Prostate gland (tissue), 2 donors: Measurements from ENCODE around the gene TLR1. TPM values are rescaled to one million over a fixed set of nuclear protein-coding genes. Genes with fewer than 3 reads are reported as not detected.

ENCODE experiments used
- DNase-seq: peaks from one replicate; pipeline ENCODE4 v3.0.0-alpha.2; 2019; ENCODE audit warnings: low spot score
- H3K27ac ChIP-seq, 2 donors: fragments of 200-600 bp; sonication (generic); 2 replicates each; pipeline ENCODE4 v1.5.1; 2017 to 2019
- H3K27me3 ChIP-seq: fragments of 200-600 bp; sonication (generic); replicated peaks from 2 replicates; pipeline ENCODE4 v1.5.1; 2019; ENCODE audit not compliant: insufficient read depth
- H3K36me3 ChIP-seq, 2 donors: fragments of 200-600 bp; sonication (generic); 1 replicate in 1 of 2; 2 replicates in 1 of 2; pipeline versions ENCODE4 v1.5.1 to v1.8.1; 2017 to 2019
- H3K4me1 ChIP-seq: fragments of 200-600 bp; sonication (generic); replicated peaks from 2 replicates; pipeline ENCODE4 v1.5.1; 2019
- H3K4me3 ChIP-seq, 2 donors: fragments of 200-600 bp; sonication (generic); 2 replicates each; pipeline ENCODE4 v1.5.1; 2017 to 2019
- H3K9me3 ChIP-seq: fragments of 200-600 bp; sonication (generic); 2 replicates; pipeline ENCODE4 v1.5.1; 2017
- POLR2A ChIP-seq: fragments of 450-650 bp; IDR thresholded peaks from one replicate; pipeline ENCODE4 v1.6.1; 2016; ENCODE audit warnings: antibody characterized with exemption, mild to moderate bottlenecking
- POLR2AphosphoS5 ChIP-seq: sonication (generic); formaldehyde crosslinking; IDR thresholded peaks from one replicate; pipeline ENCODE4 v1.6.1; 2017; ENCODE audit warnings: antibody characterized with exemption
- whole genome bisulfite sequencing: methylation state at CpG from one replicate; pipeline ENCODE4 v1.1.5; 2018; 5-methylcytosine and 5-hydroxymethylcytosine counted together
- intact Hi-C: fragments of 100-400 bp; cut with DNase I; formaldehyde crosslinking; loops from one replicate; pipeline ENCODE4 v1.14.2; 2022
- small RNA-seq, 2 donors: library from RNA; depleted of rRNA; stranded (forward); fragments of <200 nt; gene quantifications; one replicate each; pipeline ENCODE3, GENCODE V24; 2016
- total RNA-seq, 2 donors: library from RNA; depleted of rRNA; stranded (reverse); fragments of >200 nt; gene quantifications; one replicate each; pipeline ENCODE4 v1.1.0, GENCODE V29; 2016
- TF ChIP-seq, protein P1 (sequence below), 4 experiments: fragments of 200-600 bp in 2 of 4; fragments of 450-650 bp in 2 of 4; sonication (generic) in 2 of 4; IDR thresholded peaks; 1 replicate in 3 of 4; 2 replicates in 1 of 4; pipeline ENCODE4 v1.5.1; 2016 to 2019; ENCODE audit warnings: antibody characterized with exemption in 4 of 4, mild to moderate bottlenecking in 2 of 4, moderate library complexity in 2 of 4

Gene TLR1
- total RNA-seq, 2 donors from 2014 or later, result 7.4 to 7.8 TPM

GRCh38 chr4:38752372-38752940 is 52.1 kb downstream of the TLR1 start:
- H3K9me3 ChIP-seq, result no peaks in the 10 kb centered on the region
- intact Hi-C loops, result no loop called here
- H3K27me3 ChIP-seq, result no peaks in the 10 kb centered on the region
- no peak overlapping the region for H3K4me3 ChIP-seq
- WGBS, result 36% methylated on average over 8 of the region's 8 CpGs
- TF ChIP-seq, protein P1, sequence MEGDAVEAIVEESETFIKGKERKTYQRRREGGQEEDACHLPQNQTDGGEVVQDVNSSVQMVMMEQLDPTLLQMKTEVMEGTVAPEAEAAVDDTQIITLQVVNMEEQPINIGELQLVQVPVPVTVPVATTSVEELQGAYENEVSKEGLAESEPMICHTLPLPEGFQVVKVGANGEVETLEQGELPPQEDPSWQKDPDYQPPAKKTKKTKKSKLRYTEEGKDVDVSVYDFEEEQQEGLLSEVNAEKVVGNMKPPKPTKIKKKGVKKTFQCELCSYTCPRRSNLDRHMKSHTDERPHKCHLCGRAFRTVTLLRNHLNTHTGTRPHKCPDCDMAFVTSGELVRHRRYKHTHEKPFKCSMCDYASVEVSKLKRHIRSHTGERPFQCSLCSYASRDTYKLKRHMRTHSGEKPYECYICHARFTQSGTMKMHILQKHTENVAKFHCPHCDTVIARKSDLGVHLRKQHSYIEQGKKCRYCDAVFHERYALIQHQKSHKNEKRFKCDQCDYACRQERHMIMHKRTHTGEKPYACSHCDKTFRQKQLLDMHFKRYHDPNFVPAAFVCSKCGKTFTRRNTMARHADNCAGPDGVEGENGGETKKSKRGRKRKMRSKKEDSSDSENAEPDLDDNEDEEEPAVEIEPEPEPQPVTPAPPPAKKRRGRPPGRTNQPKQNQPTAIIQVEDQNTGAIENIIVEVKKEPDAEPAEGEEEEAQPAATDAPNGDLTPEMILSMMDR (IDR thresholded peaks at IDR 0.05), result no peak
- TF ChIP-seq POLR2A (no peak), POLR2AphosphoS5 (no peak)
- peak overlapping the region; percentile 34 to 49 for H3K27ac ChIP-seq
- no peak for DNase-seq
- no peaks in the 10 kb centered on the region for H3K4me1 ChIP-seq
- no peaks in the 10 kb centered on the region for H3K36me3 ChIP-seq

DNA sequence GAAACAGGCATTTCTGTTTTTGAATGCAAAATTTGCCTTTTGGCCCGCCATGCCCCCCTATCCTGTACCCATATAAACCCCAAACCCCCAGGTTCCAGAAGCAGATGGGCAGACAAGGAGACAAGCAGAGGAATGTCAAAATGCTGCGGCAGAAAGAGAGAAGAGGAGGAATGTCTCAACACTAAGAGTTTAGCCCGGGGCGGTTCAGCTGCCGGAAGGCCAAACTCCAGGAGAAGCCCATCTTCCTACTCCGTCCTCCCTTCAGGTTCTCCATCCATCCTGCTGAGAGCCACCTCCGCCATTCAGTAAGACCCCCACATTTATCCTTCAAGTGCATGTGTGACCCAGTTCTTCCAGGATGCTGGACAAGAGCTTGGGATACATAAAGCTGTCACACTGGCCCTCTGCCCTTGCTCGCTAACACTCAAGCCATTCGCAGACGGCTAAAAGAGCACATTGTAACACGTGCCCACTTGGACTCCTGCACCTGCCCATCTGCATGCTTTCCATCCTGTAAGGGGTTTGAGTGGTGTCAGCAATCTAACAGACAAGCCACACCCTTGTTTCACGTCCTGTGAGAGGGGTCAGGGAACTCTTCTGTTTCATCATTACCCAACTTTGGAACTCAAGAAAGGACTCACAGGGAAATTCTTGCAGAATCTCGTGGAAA is 53.1 kb downstream of the TLR1 start:
- DNase-seq, result no peak
- Histone ChIP-seq H3K4me1 (no peaks in the 10 kb centered on the region), H3K27me3 (no peaks in the 10 kb centered on the region), H3K9me3 (no peaks in the 10 kb centered on the region), H3K4me3 (no peak overlapping the region), H3K36me3 (no peaks in the 10 kb centered on the region), H3K27ac (no peak overlapping the region)
- 88% methylated on average over 13 of the region's 13 CpGs for WGBS
- intact Hi-C loops, result no loop called here
- no peak for TF ChIP-seq POLR2AphosphoS5
- TF ChIP-seq, protein P1 (IDR thresholded peaks at IDR 0.05), result no peak
- TF ChIP-seq POLR2A, result no peak

- 77% methylated on average over 4 of the region's 4 CpGs for WGBS
- Histone ChIP-seq H3K27me3 (no peaks in the 10 kb centered on the region), H3K27ac (no peak overlapping the region), H3K9me3 (no peaks in the 10 kb centered on the region), H3K4me3 (no peak overlapping the region), H3K4me1 (no peaks in the 10 kb centered on the region), H3K36me3 (no peaks in the 10 kb centered on the region)
- TF ChIP-seq POLR2A, result no peak
- TF ChIP-seq POLR2AphosphoS5, result no peak
- TF ChIP-seq, protein P1 (IDR thresholded peaks at IDR 0.05), result no peak
- no peak for DNase-seq
- intact Hi-C loops, result no loop called here
These were observed 55.3 kb downstream of the TLR1 start for GRCh38 chr4:38749336-38749735.

DNA sequence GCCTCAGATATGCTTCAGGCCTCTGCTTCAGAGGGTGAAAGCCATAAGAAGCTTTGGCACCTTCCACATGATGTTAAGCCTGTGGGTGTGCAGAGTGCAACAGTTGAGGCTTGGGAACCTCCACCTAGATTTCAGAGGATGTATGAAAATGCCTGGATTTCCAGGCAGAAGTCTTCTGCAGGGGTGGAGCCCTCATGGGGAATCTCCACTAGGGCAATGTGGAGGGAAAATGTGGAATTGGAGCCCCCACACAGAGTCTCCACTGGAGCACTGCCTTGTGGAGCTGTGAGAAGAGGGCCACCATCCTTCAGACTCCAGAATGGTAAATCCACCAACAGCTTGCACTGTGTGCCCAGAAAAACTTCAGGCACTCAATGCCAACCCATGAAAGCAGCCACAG is 57.0 kb downstream of the TLR1 start:
- Histone ChIP-seq H3K27me3 (no peaks in the 10 kb centered on the region), H3K9me3 (no peaks in the 10 kb centered on the region), H3K4me3 (no peak overlapping the region), H3K4me1 (no peaks in the 10 kb centered on the region), H3K27ac (no peak overlapping the region), H3K36me3 (no peaks in the 10 kb centered on the region)
- no peak for TF ChIP-seq POLR2AphosphoS5
- no peak for TF ChIP-seq POLR2A
- TF ChIP-seq, protein P1 (IDR thresholded peaks at IDR 0.05), result no peak
- intact Hi-C loops, result no loop called here
- DNase-seq, result no peak

Small RNAs within 50 kb of the gene (small RNA-seq; reads per million reads assigned to genes)
- gene RNA5SP158, result 0 reads per million in 2 donors

Other genes starting within 250 kb of the TLR1 start
- gene KLF3, start 140.6 kb downstream of the TLR1 start, total RNA-seq, result 10 to 100 TPM; 47.7 to 55.4 TPM
- under 1 TPM; 0.14 to 0.68 TPM for gene TLR10, start 21.8 kb downstream of the TLR1 start, total RNA-seq
- gene TLR6, start 52.0 kb upstream of the TLR1 start, total RNA-seq, result 1 to 10 TPM; 1.0 to 1.5 TPM
- gene FAM114A1, start 63.0 kb upstream of the TLR1 start, total RNA-seq, result 100 to 1,000 TPM; 117 to 118 TPM
- gene TMEM156, start 227.6 kb upstream of the TLR1 start, total RNA-seq, result under 1 TPM; 0.27 to 0.51 TPM